Measurements from ENCODE around the gene ZNF385C. TPM values are rescaled to one million over a fixed set of nuclear protein-coding genes. Genes with fewer than 3 reads are reported as not detected.

The ZNF385C gene
- total and polyA plus RNA-seq, 8 donors: 0.31 to 3.8 (median 2.7) TPM

- Histone ChIP-seq H3K4me1 (peaks cover 5 to 31% of the 10 kb centered on the region in 2 donors), H3K27me3 (no peaks in the 10 kb centered on the region), H3K27ac (no peak within 1 kb of the TSS), H3K4me3 (no peak within 1 kb of the TSS), H3K9me3 (no peaks in the 10 kb centered on the region), H3K36me3 (peaks cover 0 to 58% of the 10 kb centered on the region in 2 donors)
- peak in 2 of 4 donors; percentile 75 to 88 for DNase-seq
- no peak for TF ChIP-seq CTCF (IDR thresholded peaks at IDR 0.05)
- peak; percentile 82 for ATAC-seq
- intact Hi-C loops (cut with DNase I): no loop called here
Observed at GRCh38 chr17:42122371-42123303, 24.4 kb upstream of the ZNF385C start, which contains the start of gene HSPB9. Gene HSPB9 (plus strand): TSS chr17:42122804. CDS start chr17:42122851, 47 bp downstream.

GRCh38 chr17:42120770-42121769 is 22.8 kb upstream of the ZNF385C start, which contains the start of gene KAT2A:
Gene KAT2A (minus strand): TSS chr17:42121367. CDS start chr17:42121304, 63 bp downstream.
- Histone ChIP-seq H3K27ac (peak within 1 kb of the TSS; percentile 26 to 73), H3K4me1 (peaks cover 5 to 37% of the 10 kb centered on the region in 2 donors), H3K4me3 (peak within 1 kb of the TSS; percentile 70 to 75), H3K9me3 (no peaks in the 10 kb centered on the region), H3K36me3 (peaks cover 0 to 51% of the 10 kb centered on the region in 2 donors), H3K27me3 (no peaks in the 10 kb centered on the region)
- intact Hi-C loops (cut with DNase I): no loop called here
- no peak for TF ChIP-seq CTCF (IDR thresholded peaks at IDR 0.05)
- ATAC-seq: peak; percentile 90
- peak; percentile 66 to 94 (median 86) for DNase-seq

GRCh38 chr17:42120161-42120769 is 22.0 kb upstream of the ZNF385C start:
- ATAC-seq (no peak), DNase-seq (no peak)
- Histone ChIP-seq H3K27ac (no peak overlapping the region), H3K36me3 (peaks cover 0 to 43% of the 10 kb centered on the region in 2 donors), H3K27me3 (no peaks in the 10 kb centered on the region), H3K4me3 (peak overlapping the region; percentile 70 to 75), H3K4me1 (peaks cover 5 to 37% of the 10 kb centered on the region in 2 donors), H3K9me3 (no peaks in the 10 kb centered on the region)
- no peak for TF ChIP-seq CTCF (IDR thresholded peaks at IDR 0.05)
- intact Hi-C loops (cut with DNase I): no loop called here

- intact Hi-C loops (cut with DNase I): loop anchor here in 1 of 2 donors (10.0 kb wide), 1 partner anchor 94 kb away; the partner anchor contains the start of gene NKIRAS2
- Histone ChIP-seq H3K4me3 (no peak overlapping the region), H3K27ac (no peak overlapping the region), H3K4me1 (peaks cover 5 to 37% of the 10 kb centered on the region in 2 donors), H3K36me3 (peaks cover 0 to 34% of the 10 kb centered on the region in 2 donors), H3K27me3 (no peaks in the 10 kb centered on the region), H3K9me3 (no peaks in the 10 kb centered on the region)
- no peak for ATAC-seq
- no peak for DNase-seq
- TF ChIP-seq CTCF (IDR thresholded peaks at IDR 0.05): no peak
Observed at GRCh38 chr17:42119301-42119700, 21.0 kb upstream of the ZNF385C start.

All from left lung (tissue), 10 donors.